Naive thymus-derived CD4-positive, alpha-beta T cell (primary cell): ENCODE results near the gene IL21R. TPM values are rescaled to one million over a fixed set of nuclear protein-coding genes. Genes with fewer than 3 reads are reported as not detected.

ENCODE experiments used
- ATAC-seq: fragments of 150-1000 bp; cut with Tn5 transposase; 2 replicates; pipeline ENCODE4 v1.10.0; 2021; ENCODE audit warnings: mild to moderate bottlenecking, moderate library complexity
- CTCF ChIA-PET: fragments of 350-600 bp; sonication (Branson Sonifier 250); formaldehyde crosslinking; loops from one replicate; lab custom pipeline; 2021; ENCODE audit warnings: antibody characterized with exemption; lab: Charles Lee
- POLR2A ChIA-PET: fragments of 350-600 bp; sonication (Branson Sonifier 250); formaldehyde crosslinking; loops from one replicate; lab custom pipeline; 2021; ENCODE audit warnings: antibody characterized with exemption, inconsistent platforms; lab: Charles Lee
- DNase-seq, 9 donors: peaks; one replicate each; pipeline versions ENCODE4 v3.0.0 to v3.0.0-alpha.2; 2020 to 2022; ENCODE audit warnings: mixed read lengths in 1 of 9
- H3K27ac ChIP-seq: one replicate; pipeline ENCODE4 v1.7.0; 2013; ENCODE audit warnings: mild to moderate bottlenecking, low read depth, low read length, moderate library complexity
- H3K27me3 ChIP-seq, 2 donors: one replicate each; pipeline ENCODE4 v1.7.0; 2013; ENCODE audit warnings: low read length in 2 of 2, mild to moderate bottlenecking in 2 of 2, moderate library complexity in 2 of 2; ENCODE audit not compliant: control insufficient read depth in 2 of 2, insufficient read depth in 2 of 2
- H3K36me3 ChIP-seq, 3 experiments: 1 replicate in 2 of 3; 2 replicates in 1 of 3; pipeline ENCODE4 v1.7.0; 2013; ENCODE audit warnings: low read length in 3 of 3, mild to moderate bottlenecking in 3 of 3, moderate library complexity in 1 of 3; ENCODE audit not compliant: insufficient read depth in 3 of 3, control insufficient read depth in 2 of 3
- H3K4me1 ChIP-seq, 2 donors: one replicate each; pipeline ENCODE4 v1.7.0; 2013; ENCODE audit warnings: low read length in 2 of 2, mild to moderate bottlenecking in 2 of 2, moderate library complexity in 1 of 2; ENCODE audit not compliant: control insufficient read depth in 2 of 2, insufficient read depth in 2 of 2
- H3K4me3 ChIP-seq: 2 replicates; pipeline ENCODE4 v1.7.0; 2013; ENCODE audit warnings: mild to moderate bottlenecking, low read length
- H3K9me3 ChIP-seq, 3 experiments: 1 replicate in 2 of 3; 2 replicates in 1 of 3; pipeline ENCODE4 v1.7.0; 2013; ENCODE audit warnings: low read length in 3 of 3; ENCODE audit not compliant: control insufficient read depth in 2 of 3
- H3K27ac Mint-ChIP-seq, 9 donors: one replicate each; pipeline ENCODE4 v1.8.0; 2020 to 2022; ENCODE audit warnings: mixed read lengths in 9 of 9, mild to moderate bottlenecking in 8 of 9, moderate library complexity in 5 of 9, inconsistent platforms in 2 of 9
- H3K27me3 Mint-ChIP-seq, 5 donors: one replicate each; pipeline ENCODE4 v1.8.0; 2021 to 2022; ENCODE audit warnings: mixed read lengths in 5 of 5, mild to moderate bottlenecking in 1 of 5
- H3K36me3 Mint-ChIP-seq, 5 donors: one replicate each; pipeline ENCODE4 v1.8.0; 2020 to 2022; ENCODE audit warnings: mixed read lengths in 5 of 5, mild to moderate bottlenecking in 3 of 5, inconsistent platforms in 1 of 5
- H3K4me1 Mint-ChIP-seq, 7 donors: one replicate each; pipeline ENCODE4 v1.8.0; 2020 to 2022; ENCODE audit warnings: mixed read lengths in 7 of 7, mild to moderate bottlenecking in 3 of 7, inconsistent platforms in 1 of 7
- H3K4me3 Mint-ChIP-seq, 10 donors: one replicate each; pipeline ENCODE4 v1.8.0; 2020 to 2022; ENCODE audit warnings: mild to moderate bottlenecking in 10 of 10, mixed read lengths in 10 of 10, moderate library complexity in 6 of 10, inconsistent platforms in 2 of 10
- H3K9me3 Mint-ChIP-seq, 11 donors: one replicate each; pipeline ENCODE4 v1.8.0; 2020 to 2022; ENCODE audit warnings: mixed read lengths in 11 of 11, mild to moderate bottlenecking in 4 of 11, inconsistent platforms in 1 of 11, moderate library complexity in 1 of 11
- intact Hi-C, 2 donors: fragments of 100-400 bp; cut with micrococcal nuclease; formaldehyde crosslinking; loops; one replicate each; pipeline ENCODE4 v1.15.1; 2023
- polyA plus RNA-seq, 2 donors: library from polyadenylated mRNA; unstranded; fragments of 300-500 nt; fragmentation: Illumina TruSeq; gene quantifications; one replicate each; pipeline ENCODE4 v1.2.3, GENCODE V29; 2021
- total RNA-seq, 6 experiments: library from RNA in 5 of 6; stranded (reverse) in 5 of 6; gene quantifications; 1 replicate in 5 of 6; 2 replicates in 1 of 6; pipeline ENCODE4 v1.2.3 and lab custom pipeline; 2021 to 2026

Gene IL21R
- total and polyA plus RNA-seq, 7 experiments from 2014 or later: 24.6 to 52.1 (median 37.1) TPM

DNA sequence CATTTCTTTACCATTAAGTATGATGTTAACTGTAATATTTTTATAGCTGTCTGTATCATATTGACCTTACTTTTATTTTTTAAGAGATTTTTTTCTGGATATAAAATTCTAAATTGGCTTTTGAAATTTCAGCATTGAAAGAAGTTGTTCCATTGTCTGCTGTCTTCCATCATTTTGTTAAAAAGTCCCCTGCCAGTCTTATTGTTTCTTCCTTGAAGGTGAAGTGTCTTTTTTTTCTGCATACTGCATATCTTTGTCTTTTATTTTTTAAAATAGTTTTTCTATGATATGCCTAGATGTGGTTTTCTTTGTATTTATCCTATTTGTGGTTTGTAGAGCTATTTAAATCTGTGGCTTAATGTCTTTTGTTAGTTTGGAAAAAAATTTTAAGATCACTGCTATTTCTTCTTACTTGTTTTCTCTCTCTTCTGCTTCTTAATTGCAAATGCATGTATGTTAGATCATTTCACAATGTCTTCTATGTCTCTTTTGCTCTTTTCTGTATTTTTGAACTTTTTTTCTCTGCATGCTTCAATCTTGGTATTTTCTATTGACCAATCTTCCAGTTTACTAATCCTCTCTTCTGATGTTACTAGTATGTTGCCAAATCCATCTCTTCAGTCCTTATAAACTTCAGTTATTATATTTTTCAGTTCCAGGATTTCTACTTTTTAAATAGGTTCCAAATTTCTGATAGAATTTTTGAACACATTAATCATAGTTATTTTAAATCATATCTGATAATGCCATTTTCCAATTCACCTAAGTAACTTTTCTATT, 20.2 kb downstream of the IL21R start:
- peaks cover 22 to 56% (median 42%) of the 10 kb centered on the region in 7 donors for H3K4me1 Mint-ChIP-seq
- peak overlapping the region in 7 of 9 donors; percentile 1 to 73 (median 21) for H3K27ac Mint-ChIP-seq
- no peak overlapping the region for H3K4me3 ChIP-seq
- H3K4me3 Mint-ChIP-seq: peak overlapping the region in 2 of 10 donors; percentile 6 to 14
- H3K9me3 Mint-ChIP-seq: peaks cover 5 to 36% (median 17%) of the 10 kb centered on the region in 11 donors
- no peak for ATAC-seq
- no peaks in the 10 kb centered on the region for H3K27me3 ChIP-seq
- peak in 3 of 9 donors; percentile 26 to 44 (median 31) for DNase-seq
- no peaks in the 10 kb centered on the region for H3K27me3 Mint-ChIP-seq
- intact Hi-C loops: no loop called here
- H3K36me3 ChIP-seq: peaks cover 5 to 32% (median 9%) of the 10 kb centered on the region in 3 experiments
- H3K27ac ChIP-seq: no peak overlapping the region
- ChIA-PET POLR2A (interaction anchor here (0.8 to 1.7 kb wide), 6 partner anchors 9 to 29 kb away, joined by 3 to 6 read pairs (median 5); partner anchors contain the start of gene IL21R), CTCF (interaction anchor here (0.6 kb wide), 1 partner anchor 19 kb away, joined by 6 read pairs; no protein-coding TSS in a partner anchor)
- peaks cover 0 to 17% (median 11%) of the 10 kb centered on the region in 3 experiments for H3K9me3 ChIP-seq
- H3K4me1 ChIP-seq: peaks cover 13% of the 10 kb centered on the region in 2 donors
- H3K36me3 Mint-ChIP-seq: peaks cover 22 to 74% (median 52%) of the 10 kb centered on the region in 5 donors

- ChIA-PET CTCF (no interaction called here), POLR2A (interaction anchor here (0.7 to 1.2 kb wide), 2 partner anchors 24 to 58 kb away, joined by 3 read pairs; no protein-coding TSS in a partner anchor)
- Histone ChIP-seq H3K36me3 (peaks cover 0 to 24% (median 9%) of the 10 kb centered on the region in 3 experiments), H3K9me3 (peaks cover 0 to 17% (median 11%) of the 10 kb centered on the region in 3 experiments), H3K27ac (no peak overlapping the region), H3K4me1 (peaks cover 15 to 21% of the 10 kb centered on the region in 2 donors), H3K4me3 (no peak overlapping the region), H3K27me3 (no peaks in the 10 kb centered on the region)
- Mint-ChIP-seq H3K27me3 (no peaks in the 10 kb centered on the region), H3K27ac (peak overlapping the region; percentile 26 to 85 (median 56)), H3K4me1 (peaks cover 25 to 75% (median 59%) of the 10 kb centered on the region in 7 donors), H3K9me3 (peaks cover 5 to 36% (median 17%) of the 10 kb centered on the region in 11 donors), H3K4me3 (peak overlapping the region in 1 of 10 donors; percentile 55), H3K36me3 (peaks cover 14 to 61% (median 46%) of the 10 kb centered on the region in 5 donors)
- ATAC-seq (no peak), DNase-seq (peak in 1 of 9 donors; percentile 13)
- intact Hi-C loops: no loop called here
Observed at GRCh38 chr16:27424772-27425498, 23.0 kb downstream of the IL21R start.

GRCh38 chr16:27425961-27426360, 24.0 kb downstream of the IL21R start:
- H3K27ac ChIP-seq: peak overlapping the region; percentile 22
- peaks cover 8 to 60% (median 41%) of the 10 kb centered on the region in 5 donors for H3K36me3 Mint-ChIP-seq
- H3K4me1 Mint-ChIP-seq: peaks cover 24 to 74% (median 59%) of the 10 kb centered on the region in 7 donors
- POLR2A ChIA-PET: no interaction called here
- no peaks in the 10 kb centered on the region for H3K27me3 ChIP-seq
- peaks cover 4 to 28% (median 12%) of the 10 kb centered on the region in 11 donors for H3K9me3 Mint-ChIP-seq
- H3K4me1 ChIP-seq: peaks cover 15 to 21% of the 10 kb centered on the region in 2 donors
- CTCF ChIA-PET: interaction anchor here (1.1 to 1.3 kb wide), 2 partner anchors 19 to 34 kb away, joined by 3 read pairs; no protein-coding TSS in a partner anchor
- intact Hi-C loops: loop anchor here (1.0 to 2.0 kb wide), 4 partner anchors 19 to 24 kb away; partner anchors contain the start of gene IL21R (in 1 of the 2)
- H3K27ac Mint-ChIP-seq: peak overlapping the region; percentile 30 to 86 (median 72)
- peaks cover 0 to 15% (median 11%) of the 10 kb centered on the region in 3 experiments for H3K9me3 ChIP-seq
- peak overlapping the region; percentile 9 to 70 (median 17) for H3K4me3 Mint-ChIP-seq
- DNase-seq: no peak
- no peak for ATAC-seq
- H3K27me3 Mint-ChIP-seq: no peaks in the 10 kb centered on the region
- H3K36me3 ChIP-seq: peaks cover 2 to 26% (median 11%) of the 10 kb centered on the region in 3 experiments
- H3K4me3 ChIP-seq: no peak overlapping the region

DNA sequence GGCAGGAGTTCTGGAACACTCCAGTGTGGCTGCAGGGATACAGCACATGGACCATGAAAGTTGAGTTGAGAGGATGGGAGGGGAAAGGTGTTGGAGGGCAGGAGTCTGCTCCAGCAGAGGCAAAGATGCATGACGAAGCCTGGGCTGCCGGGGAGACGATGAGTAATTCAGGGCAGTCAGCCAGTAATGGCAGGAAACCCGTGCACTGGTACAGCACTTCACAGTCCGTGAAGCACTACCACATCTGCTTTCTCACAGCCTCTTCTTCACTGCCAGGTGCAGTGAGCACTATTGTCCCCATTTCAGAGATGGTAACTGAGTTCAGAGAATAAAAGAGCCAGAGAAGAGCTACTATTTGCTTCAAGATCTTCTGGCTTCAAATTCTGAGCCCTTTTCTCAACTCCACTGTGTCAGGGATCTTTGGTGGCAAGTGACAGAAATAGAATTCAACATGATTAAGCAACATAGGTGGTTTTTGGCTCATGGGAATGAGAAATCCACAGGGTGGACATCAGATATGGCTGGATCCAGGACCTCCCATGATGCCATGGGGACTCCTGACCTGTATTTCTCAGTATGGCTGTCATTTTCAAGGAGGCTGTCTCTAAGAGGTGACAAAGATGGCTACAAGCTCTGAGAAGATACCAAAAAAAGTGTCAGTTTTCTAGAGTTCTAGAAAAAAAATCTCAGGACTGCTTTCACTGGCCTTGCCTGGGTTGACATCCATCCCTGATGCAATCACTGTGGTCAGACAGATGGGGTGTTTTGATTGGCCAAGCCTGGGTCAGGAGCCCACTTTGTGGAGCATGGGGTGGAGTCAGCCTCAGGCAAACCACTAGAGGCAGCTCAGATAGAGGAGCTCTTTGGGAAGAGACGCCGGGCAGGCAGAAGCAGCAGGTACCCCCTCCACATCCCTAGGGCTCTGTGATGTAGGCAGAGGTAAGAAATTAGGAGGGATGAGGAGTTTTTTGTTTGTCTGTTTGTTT, 24.7 kb downstream of the IL21R start:
- ATAC-seq (peak; percentile 93), DNase-seq (peak in 8 of 9 donors; percentile 25 to 68 (median 55))
- Mint-ChIP-seq H3K27ac (peak overlapping the region; percentile 30 to 86 (median 72)), H3K4me3 (peak overlapping the region in 9 of 10 donors; percentile 9 to 70 (median 18)), H3K9me3 (peaks cover 3 to 20% (median 9%) of the 10 kb centered on the region in 11 donors), H3K36me3 (peaks cover 6 to 62% (median 38%) of the 10 kb centered on the region in 5 donors), H3K27me3 (no peaks in the 10 kb centered on the region), H3K4me1 (peaks cover 29 to 78% (median 62%) of the 10 kb centered on the region in 7 donors)
- Histone ChIP-seq H3K4me3 (no peak overlapping the region), H3K9me3 (peaks cover 0 to 9% (median 4%) of the 10 kb centered on the region in 3 experiments), H3K4me1 (peaks cover 15 to 21% of the 10 kb centered on the region in 2 donors), H3K36me3 (peaks cover 6 to 31% (median 14%) of the 10 kb centered on the region in 3 experiments), H3K27ac (peak overlapping the region; percentile 22), H3K27me3 (no peaks in the 10 kb centered on the region)
- intact Hi-C loops: loop anchor here (1.0 to 2.0 kb wide), 5 partner anchors 20 to 39 kb away; partner anchors contain the start of gene IL21R (in 1 of the 2)
- ChIA-PET POLR2A (interaction anchor here (0.9 kb wide), 1 partner anchor 20 kb away, joined by 4 read pairs; no protein-coding TSS in a partner anchor), CTCF (interaction anchor here (1.1 to 1.3 kb wide), 3 partner anchors 20 to 33 kb away, joined by 3 read pairs; no protein-coding TSS in a partner anchor)

- CTCF ChIA-PET: interaction anchor here (1.1 to 1.3 kb wide), 2 partner anchors 21 to 27 kb away, joined by 3 read pairs; no protein-coding TSS in a partner anchor
- Histone ChIP-seq H3K27ac (no peak overlapping the region), H3K36me3 (peaks cover 6 to 40% (median 14%) of the 10 kb centered on the region in 3 experiments), H3K4me1 (peaks cover 15 to 24% of the 10 kb centered on the region in 2 donors), H3K9me3 (peaks cover 0 to 4% (median 0%) of the 10 kb centered on the region in 3 experiments), H3K27me3 (no peaks in the 10 kb centered on the region), H3K4me3 (no peak overlapping the region)
- Mint-ChIP-seq H3K27me3 (no peaks in the 10 kb centered on the region), H3K4me1 (peaks cover 30 to 78% (median 64%) of the 10 kb centered on the region in 7 donors), H3K36me3 (peaks cover 0 to 60% (median 30%) of the 10 kb centered on the region in 5 donors), H3K27ac (peak overlapping the region; percentile 12 to 86 (median 64)), H3K9me3 (peaks cover 0 to 12% (median 2%) of the 10 kb centered on the region in 11 donors), H3K4me3 (peak overlapping the region in 1 of 10 donors; percentile 42)
- intact Hi-C loops: loop anchor here in 1 of 2 donors (1.0 to 2.0 kb wide), 2 partner anchors 21 to 40 kb away; no protein-coding TSS in a partner anchor
- ATAC-seq (no peak), DNase-seq (peak in 1 of 9 donors; percentile 16)
- POLR2A ChIA-PET: interaction anchor here (0.9 kb wide), 1 partner anchor 26 kb away, joined by 3 read pairs; the partner anchor contains the start of gene IL21R
Observed at GRCh38 chr16:27427538-27427937, 25.6 kb downstream of the IL21R start.
